HG02852 (cell line): ENCODE results near the gene RNF39.

Experiments used
- ATAC-seq: cut with Tn5 transposase; IDR thresholded peaks from one replicate; pipeline ENCODE4 v1.9.1; 2021; ENCODE audit warnings: mild to moderate bottlenecking, moderate library complexity; ENCODE audit not compliant: unreplicated experiment

The RNF39 gene

GRCh38 chr6:30020626-30021025, 54.9 kb downstream of the RNF39 start:
- no peak for ATAC-seq
